Endometrium (tissue), 2 donors: ENCODE measurements around the gene RTP5.
"Not testable (repeated sequence)": the region's sequence is repeated elsewhere in the genome, so short reads cannot be mapped to it uniquely, and the experiment has no call there.

ENCODE experiments used
- FAIRE-seq: peaks from 2 replicates; lab custom pipeline; 2012; peaks lifted over from hg19 to GRCh38; lab: Jason Lieb, UNC
- donor health status: control.
- donor health status: control.

RTP5 gene

GRCh38 chr2:241870611-241871537, 1.3 kb downstream of the RTP5 start:
- FAIRE-seq = no peak

DNA sequence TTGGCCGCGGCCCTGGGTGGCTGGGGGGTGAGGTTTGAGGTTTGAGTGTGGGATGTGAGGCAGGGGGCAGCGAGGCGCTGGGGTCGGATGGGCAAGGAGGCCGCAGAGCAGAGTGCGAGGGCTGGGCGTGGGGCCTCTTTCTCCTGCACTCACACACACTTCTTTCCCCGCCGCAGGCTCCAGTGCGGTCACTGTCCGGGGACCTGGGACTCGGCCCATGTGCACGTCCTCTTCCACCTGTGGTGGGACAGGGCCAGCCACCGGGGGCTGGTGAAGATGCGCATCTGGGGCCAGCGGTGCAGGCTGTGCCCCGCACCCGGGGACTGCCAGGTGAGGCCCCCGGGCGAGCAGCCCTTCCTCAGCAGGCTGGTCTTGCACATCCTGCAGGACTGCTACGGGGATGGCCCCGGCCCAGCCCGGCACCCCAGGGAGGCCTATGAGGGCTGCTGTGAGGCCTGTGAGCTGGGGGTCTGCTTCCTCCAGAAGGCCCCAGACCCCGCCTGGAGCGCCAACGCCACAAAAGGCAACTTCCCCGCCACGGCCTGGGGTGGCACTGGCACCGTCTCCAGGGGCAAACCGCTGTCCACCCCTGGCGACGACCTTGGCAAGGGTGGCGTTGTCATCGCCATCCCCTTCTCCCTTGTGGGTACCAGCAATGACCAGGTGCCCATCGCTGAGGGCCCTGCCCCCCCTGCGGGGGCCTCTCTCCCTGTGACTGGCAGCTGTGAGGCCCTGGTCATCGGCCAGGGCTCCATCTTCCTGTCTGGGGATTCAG, 2.2 kb downstream of the RTP5 start:
- no peak for FAIRE-seq

- FAIRE-seq = no peak
Observed at GRCh38 chr2:241872313-241872642, 2.7 kb downstream of the RTP5 start.

DNA sequence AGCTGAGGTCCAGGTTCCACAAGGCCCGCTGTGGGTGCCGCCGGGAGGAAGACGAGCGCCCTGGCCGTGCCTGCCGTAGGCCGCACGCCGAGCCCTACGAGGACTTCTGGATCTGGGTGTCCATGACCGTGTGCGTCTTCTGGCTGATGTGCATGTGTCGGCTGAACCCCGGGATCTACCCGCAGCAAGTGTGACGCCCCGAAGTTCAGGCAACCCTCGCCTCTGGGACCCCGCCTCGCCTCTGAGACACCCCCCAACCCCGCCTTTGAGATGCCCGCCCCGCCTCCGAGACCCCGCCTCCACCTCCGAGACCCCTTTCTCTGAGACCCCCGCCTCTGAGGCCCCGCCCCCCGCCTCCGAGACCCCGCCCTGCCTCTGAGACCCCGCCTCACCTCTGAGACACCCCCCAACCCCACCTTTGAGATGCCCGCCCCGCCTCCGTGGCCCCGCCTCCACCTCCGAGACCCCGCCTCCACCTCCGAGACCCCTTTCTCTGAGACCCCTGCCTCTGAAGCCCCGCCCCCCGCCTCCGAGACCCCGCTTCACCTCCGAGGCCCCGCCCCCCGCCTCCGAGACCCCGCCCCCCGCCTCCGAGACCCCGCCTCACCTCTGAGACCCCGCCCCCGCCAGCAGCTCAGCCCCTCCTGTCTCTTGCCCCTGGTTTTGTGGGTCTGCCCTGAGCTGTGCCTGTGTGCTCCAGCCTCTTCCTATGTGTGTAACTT, 3.7 kb downstream of the RTP5 start:
- no peak for FAIRE-seq

DNA sequence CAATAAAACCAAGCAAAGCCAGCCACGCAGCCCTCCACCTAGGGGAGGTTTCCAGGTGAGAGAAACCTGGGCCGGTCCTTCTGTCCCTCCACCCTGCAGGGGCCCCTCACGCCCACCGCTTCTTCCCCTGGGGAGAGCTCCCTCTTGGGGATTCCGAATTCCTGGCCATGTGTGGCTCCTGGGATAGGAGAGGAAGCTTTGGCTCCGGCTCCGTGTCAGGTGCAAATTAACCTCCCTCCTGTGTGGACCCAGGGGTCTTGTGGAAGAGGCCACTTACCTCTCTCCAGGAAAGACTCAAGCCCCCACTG, 4.2 kb downstream of the RTP5 start:
- no peak for FAIRE-seq

- FAIRE-seq = no peak
Observed at GRCh38 chr2:241874277-241874925, 4.9 kb downstream of the RTP5 start.

- FAIRE-seq = not testable (repeated sequence)
Observed at GRCh38 chr2:241875754-241876527, 6.4 kb downstream of the RTP5 start.

GRCh38 chr2:241876528-241877196, 7.1 kb downstream of the RTP5 start:
- no peak for FAIRE-seq

DNA sequence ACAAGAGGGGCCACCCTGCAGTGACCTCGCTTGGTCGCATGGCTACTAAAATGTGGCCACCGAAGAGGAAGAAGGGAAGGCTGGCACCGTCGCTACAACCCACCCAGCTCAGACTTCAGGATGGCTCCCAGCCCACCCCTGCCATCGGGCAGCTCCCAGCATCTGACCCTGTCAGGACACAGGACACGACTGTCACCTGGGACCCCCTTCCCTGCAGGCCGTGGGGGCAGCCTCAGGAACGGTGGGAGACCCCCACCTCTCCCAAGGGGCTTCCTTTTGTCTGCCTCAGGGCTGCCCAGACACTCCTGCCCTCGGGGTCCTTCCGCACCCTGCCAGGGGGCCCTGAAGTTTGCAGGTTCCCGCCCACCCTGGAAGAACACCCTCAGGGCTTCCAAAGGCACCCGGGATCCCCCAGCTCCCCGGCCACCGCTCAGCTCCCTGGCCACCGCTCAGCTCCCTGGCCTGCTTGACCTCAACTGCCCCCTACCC, 7.7 kb downstream of the RTP5 start:
- FAIRE-seq = no peak

GRCh38 chr2:241877989-241878970, 8.8 kb downstream of the RTP5 start:
- no peak for FAIRE-seq

- FAIRE-seq = no peak
Observed at GRCh38 chr2:241879326-241879725, 9.8 kb downstream of the RTP5 start.

GRCh38 chr2:241880311-241881073, 11.0 kb downstream of the RTP5 start:
- no peak for FAIRE-seq

DNA sequence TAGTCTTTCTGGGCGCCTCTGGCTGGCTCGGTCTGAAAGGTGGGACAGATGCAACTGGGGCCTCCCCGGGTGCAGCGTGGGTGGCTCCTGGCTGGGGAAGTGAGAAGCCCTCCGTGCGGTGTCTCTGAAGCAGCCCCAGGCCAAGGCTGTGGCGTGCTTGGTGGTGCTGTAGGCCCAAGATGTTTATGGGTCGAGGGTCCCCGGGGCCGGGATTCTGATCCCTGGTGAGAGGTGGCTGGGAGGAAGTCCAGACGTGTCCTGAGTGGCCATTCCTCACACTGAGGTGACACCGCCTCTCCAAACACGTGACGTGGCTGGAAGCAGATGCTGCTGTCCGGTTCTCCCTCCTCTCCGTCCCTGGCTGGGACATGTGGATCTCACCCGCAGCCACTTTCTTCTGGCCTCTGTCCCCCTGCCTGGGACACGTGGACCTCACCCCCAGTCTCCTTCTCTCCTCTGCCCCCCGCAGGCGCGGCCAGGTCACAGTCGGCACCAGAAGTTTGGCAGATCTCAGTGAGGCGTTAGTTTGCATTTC, 12.6 kb downstream of the RTP5 start:
- no peak for FAIRE-seq

DNA sequence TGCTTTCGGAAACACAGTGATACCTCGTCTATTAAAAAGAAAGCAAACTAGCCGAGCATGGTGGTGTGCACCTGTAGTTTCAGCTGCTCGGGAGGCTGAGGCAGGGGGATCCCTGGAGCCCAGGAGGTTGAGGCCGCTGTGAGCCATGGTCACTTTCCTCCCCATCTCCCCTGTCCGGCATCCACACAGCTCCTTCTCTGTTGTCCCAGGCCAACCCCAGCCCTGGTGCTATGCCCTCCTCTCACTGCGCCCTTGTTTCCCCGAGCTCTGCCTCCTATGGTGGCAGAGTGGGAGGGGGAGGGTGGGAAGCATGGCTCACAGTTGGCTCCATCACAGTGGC, 15.4 kb downstream of the RTP5 start:
- FAIRE-seq = no peak

DNA sequence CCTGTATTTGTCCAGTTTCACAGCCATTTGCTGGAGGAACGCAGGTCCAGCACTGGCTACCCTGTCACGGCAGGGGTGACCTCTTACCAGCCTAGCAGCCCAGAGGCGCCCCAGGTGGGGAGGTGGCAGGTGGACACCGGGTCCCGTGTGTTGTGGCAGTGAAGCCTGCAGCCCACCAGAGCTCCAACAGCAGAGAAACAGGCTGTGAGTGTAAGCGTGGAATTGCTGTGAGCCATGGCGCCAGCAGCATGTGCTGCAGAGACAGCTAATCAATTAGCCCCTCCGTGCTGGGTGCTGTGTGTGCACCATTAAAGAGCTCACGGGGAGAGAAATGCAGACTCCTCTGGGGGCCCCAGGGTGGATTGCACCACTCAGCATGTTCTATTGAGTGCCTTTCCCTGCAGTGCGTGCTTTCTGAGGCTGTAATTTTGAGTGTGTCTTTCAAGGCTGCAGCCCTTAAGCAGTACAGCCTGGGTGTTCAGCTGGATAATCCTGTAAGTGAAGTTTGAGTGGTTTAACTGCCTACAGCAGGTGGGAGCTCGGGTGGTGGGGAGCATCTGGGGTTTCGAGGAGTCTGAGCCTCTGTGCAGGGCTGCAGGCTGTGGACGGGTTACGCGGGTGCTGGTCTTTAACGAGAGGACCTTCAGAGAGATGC, 15.9 kb downstream of the RTP5 start:
- no peak for FAIRE-seq

DNA sequence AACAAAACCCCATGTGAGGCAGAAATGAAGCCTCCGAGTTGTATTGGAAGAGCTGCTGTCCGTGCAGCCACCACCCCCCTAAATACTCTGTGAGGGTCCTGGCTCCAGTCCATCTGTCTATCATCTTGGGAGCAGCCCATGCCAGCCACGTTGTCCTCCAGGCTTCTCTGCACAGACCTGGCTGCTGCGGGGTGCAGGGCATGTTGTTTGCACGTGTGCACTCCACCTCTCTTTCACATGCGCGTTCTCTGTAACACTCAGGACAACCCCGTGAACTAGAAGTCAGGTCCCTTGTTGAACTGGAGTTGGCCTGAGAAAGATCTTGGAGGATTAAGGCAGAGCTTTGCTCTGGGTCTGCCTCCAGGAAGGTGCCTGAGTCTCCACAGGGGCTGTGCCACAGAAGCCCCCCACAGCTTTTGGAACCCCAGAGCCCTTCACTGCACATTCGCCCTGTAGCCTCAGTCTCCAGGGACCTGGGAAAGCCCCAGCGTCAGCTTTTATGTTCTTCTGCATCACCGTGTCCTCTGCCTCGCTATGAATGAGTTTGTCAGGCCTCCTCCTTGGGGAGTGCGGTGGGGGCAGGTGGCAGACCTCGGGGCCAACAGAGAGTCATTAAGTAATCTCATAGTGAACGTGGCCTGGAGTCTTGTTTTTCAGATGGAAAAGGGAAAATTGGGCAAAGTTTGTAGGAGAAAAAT, 16.6 kb downstream of the RTP5 start:
- no peak for FAIRE-seq

- FAIRE-seq = no peak
Observed at GRCh38 chr2:241886840-241887447, 17.4 kb downstream of the RTP5 start.
